SU-DHL-6 (cell line): ENCODE measurements around the gene SLC22A23.

Experiments used
- H2AFZ ChIP-seq: fragments of 200-600 bp; sonication (generic); 2 replicates; pipeline ENCODE4 v1.6.1; 2014; ENCODE audit warnings: low read depth, mild to moderate bottlenecking, moderate library complexity, mixed read lengths, antibody characterized with exemption, low read length; ENCODE audit not compliant: severe bottlenecking
- H3F3A ChIP-seq: fragments of 200-600 bp; shearing (Covaris generic); 2 replicates; pipeline ENCODE4 v1.6.0; 2016; ENCODE audit warnings: antibody characterized with exemption, mild to moderate bottlenecking; ENCODE audit not compliant: insufficient read depth
- H3K27ac ChIP-seq: fragments of 200-600 bp; sonication (generic); 2 replicates; pipeline ENCODE4 v1.5.1; 2016; ENCODE audit warnings: low read depth, mild to moderate bottlenecking, low read length, moderate library complexity, mixed read lengths
- H3K27me3 ChIP-seq: fragments of 200-600 bp; sonication (generic), shearing (Covaris generic); 2 replicates; pipeline ENCODE4 v1.6.0; 2014; ENCODE audit warnings: mild to moderate bottlenecking, low read length
- H3K36me3 ChIP-seq: fragments of 200-600 bp; sonication (generic); 2 replicates; pipeline ENCODE4 v1.6.1; 2014; ENCODE audit warnings: mild to moderate bottlenecking, low read length, mixed read lengths
- H3K4me2 ChIP-seq: fragments of 300-600, 200-600 bp; shearing (Covaris generic), sonication (generic); 2 replicates; pipeline ENCODE4 v1.6.0; 2014; ENCODE audit warnings: low read length, low read depth, mild to moderate bottlenecking; ENCODE audit not compliant: poor library complexity, severe bottlenecking
- H3K4me3 ChIP-seq: fragments of 200-600 bp; sonication (generic); 2 replicates; pipeline ENCODE4 v1.5.1; 2014; ENCODE audit warnings: antibody characterized with exemption, low read length, mild to moderate bottlenecking, mixed read lengths; ENCODE audit not compliant: insufficient read depth, poor library complexity, severe bottlenecking
- H3K79me2 ChIP-seq: fragments of 200-600 bp; sonication (generic); 2 replicates; pipeline ENCODE4 v1.6.1; 2014; ENCODE audit warnings: mild to moderate bottlenecking, low read length, moderate library complexity; ENCODE audit not compliant: insufficient read depth
- H3K9ac ChIP-seq: fragments of 200-600 bp; sonication (generic); 2 replicates; pipeline ENCODE4 v1.7.0; 2014; ENCODE audit warnings: mild to moderate bottlenecking, low read length
- H3K9me2 ChIP-seq: fragments of 200-600 bp; sonication (generic); replicated peaks from 2 replicates; pipeline ENCODE4 v1.6.1; 2014; ENCODE audit warnings: low read length; ENCODE audit not compliant: insufficient read depth
- H3K9me3 ChIP-seq: fragments of 200-600 bp; sonication (generic); 2 replicates; pipeline ENCODE4 v1.6.1; 2014; ENCODE audit warnings: low read length, mixed read lengths; ENCODE audit not compliant: insufficient read depth
- H4K20me1 ChIP-seq: fragments of 200-600 bp; sonication (generic); 2 replicates; pipeline ENCODE4 v1.6.1; 2014; ENCODE audit warnings: low read depth, mild to moderate bottlenecking, antibody characterized with exemption, low read length, moderate library complexity, mixed read lengths
- EZH2phosphoT487 ChIP-seq: fragments of 200-600 bp; sonication (generic), shearing (Covaris generic); conservative IDR thresholded peaks from 2 replicates; pipeline ENCODE4 v1.6.1; 2018; ENCODE audit warnings: mild to moderate bottlenecking, antibody characterized with exemption, low read length, moderate library complexity, mixed read lengths
- TF ChIP-seq, protein P1 (sequence below): fragments of 200-600 bp; sonication (generic); IDR thresholded peaks from one replicate; pipeline ENCODE4 v1.5.1; 2017; ENCODE audit warnings: antibody characterized with exemption, mild to moderate bottlenecking, low read length, moderate library complexity; ENCODE audit not compliant: insufficient read depth, poor library complexity, severe bottlenecking

SLC22A23 gene

DNA sequence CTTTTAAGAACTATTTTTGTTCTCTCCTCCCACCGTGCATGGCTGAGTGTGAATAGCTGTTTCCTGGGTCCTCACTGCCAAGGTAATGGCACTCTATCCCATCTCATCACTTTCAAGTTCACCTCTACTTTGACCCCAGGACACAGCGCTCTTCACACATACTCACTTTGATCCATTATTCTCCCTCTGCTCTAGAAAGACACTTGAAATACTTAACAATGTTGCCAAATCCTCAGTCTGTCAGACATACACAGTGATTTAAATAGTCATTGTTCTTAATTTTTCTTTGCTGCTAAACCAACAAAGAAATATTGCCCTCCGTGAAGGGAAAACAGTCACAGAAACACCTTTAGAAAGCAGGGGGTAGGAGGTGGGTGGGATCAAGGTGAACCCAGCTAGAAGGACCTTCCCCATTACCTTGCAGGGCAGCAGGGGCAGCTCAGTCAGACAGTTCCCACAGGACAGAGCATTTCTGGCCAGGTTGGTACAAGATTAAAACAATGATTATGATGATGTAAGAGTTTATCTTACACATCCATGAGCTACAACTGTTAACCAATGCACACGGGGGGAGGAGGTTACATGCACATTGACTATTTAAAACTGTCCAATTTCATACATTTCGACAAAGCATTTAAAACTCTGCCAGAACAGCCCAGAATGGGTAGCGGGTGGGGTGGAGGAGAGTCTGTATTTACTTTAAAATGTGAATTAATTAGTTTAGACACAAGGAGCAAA, 2.4 kb downstream of the SLC22A23 start:
- Histone ChIP-seq H3K4me2 (no peak overlapping the region), H3K27ac (no peak overlapping the region), H3K27me3 (no peaks in the 10 kb centered on the region)

DNA sequence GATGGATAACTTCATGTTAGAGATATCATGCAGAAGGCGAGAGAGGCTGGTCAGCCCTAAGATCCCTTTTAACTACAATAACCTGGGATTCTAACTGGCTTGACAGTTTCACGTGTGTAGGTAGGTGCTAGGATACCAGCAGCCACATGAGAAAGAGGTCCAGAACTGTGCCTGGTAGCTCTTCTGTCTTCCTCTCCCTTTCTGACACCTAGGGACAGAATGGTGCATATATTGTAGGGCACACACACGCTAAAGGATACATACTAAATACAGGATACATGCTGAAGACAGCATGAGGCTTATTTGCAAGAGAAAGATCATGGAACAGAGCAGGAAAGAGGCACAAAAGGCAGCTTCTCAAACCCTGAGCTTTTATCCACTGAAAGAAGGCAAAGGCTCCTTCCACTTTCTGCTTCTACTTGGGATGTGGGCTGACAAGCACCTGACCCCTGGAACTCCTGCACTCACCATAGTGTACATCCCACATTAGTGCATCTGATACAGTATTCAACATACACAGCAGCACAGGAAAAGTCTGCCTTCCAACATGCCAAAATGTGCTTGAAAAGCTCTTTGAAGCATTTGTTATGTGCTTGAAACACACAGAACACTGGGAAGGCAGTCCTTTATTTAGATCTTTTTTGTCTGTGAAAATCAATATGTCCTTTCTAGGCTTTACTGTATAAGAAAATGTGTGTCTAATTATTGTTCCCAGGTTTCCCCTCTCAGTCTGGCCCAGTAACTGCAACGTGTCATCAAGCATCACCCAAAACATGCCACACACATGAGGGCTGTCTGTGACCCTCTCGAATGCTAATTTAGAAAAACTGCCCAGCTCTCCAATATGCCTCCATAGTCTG, 3.2 kb downstream of the SLC22A23 start:
- H3K4me2 ChIP-seq: no peak overlapping the region
- no peaks in the 10 kb centered on the region for H3F3A ChIP-seq
- H3K36me3 ChIP-seq: no peaks in the 10 kb centered on the region
- no peaks in the 10 kb centered on the region for H3K9me2 ChIP-seq
- H3K4me3 ChIP-seq: no peak overlapping the region
- H3K9me3 ChIP-seq: no peaks in the 10 kb centered on the region
- TF ChIP-seq, protein P1, sequence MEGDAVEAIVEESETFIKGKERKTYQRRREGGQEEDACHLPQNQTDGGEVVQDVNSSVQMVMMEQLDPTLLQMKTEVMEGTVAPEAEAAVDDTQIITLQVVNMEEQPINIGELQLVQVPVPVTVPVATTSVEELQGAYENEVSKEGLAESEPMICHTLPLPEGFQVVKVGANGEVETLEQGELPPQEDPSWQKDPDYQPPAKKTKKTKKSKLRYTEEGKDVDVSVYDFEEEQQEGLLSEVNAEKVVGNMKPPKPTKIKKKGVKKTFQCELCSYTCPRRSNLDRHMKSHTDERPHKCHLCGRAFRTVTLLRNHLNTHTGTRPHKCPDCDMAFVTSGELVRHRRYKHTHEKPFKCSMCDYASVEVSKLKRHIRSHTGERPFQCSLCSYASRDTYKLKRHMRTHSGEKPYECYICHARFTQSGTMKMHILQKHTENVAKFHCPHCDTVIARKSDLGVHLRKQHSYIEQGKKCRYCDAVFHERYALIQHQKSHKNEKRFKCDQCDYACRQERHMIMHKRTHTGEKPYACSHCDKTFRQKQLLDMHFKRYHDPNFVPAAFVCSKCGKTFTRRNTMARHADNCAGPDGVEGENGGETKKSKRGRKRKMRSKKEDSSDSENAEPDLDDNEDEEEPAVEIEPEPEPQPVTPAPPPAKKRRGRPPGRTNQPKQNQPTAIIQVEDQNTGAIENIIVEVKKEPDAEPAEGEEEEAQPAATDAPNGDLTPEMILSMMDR: no peak
- no peak for TF ChIP-seq EZH2phosphoT487
- no peak overlapping the region for H3K9ac ChIP-seq
- no peaks in the 10 kb centered on the region for H3K27me3 ChIP-seq
- no peak overlapping the region for H3K27ac ChIP-seq
- no peak overlapping the region for H2AFZ ChIP-seq
- H3K79me2 ChIP-seq: no peaks in the 10 kb centered on the region
- no peaks in the 10 kb centered on the region for H4K20me1 ChIP-seq

More for the DNA sequence above, 2.4 kb downstream of the SLC22A23 start:
- no peak for TF ChIP-seq EZH2phosphoT487
- TF ChIP-seq, protein P1: no peak
- Histone ChIP-seq H3K36me3 (no peaks in the 10 kb centered on the region), H3K9me2 (no peaks in the 10 kb centered on the region), H3K79me2 (no peaks in the 10 kb centered on the region), H3K9me3 (no peaks in the 10 kb centered on the region), H3K9ac (no peak overlapping the region), H3K4me3 (no peak overlapping the region), H2AFZ (no peak overlapping the region), H4K20me1 (no peaks in the 10 kb centered on the region), H3F3A (no peaks in the 10 kb centered on the region)

DNA sequence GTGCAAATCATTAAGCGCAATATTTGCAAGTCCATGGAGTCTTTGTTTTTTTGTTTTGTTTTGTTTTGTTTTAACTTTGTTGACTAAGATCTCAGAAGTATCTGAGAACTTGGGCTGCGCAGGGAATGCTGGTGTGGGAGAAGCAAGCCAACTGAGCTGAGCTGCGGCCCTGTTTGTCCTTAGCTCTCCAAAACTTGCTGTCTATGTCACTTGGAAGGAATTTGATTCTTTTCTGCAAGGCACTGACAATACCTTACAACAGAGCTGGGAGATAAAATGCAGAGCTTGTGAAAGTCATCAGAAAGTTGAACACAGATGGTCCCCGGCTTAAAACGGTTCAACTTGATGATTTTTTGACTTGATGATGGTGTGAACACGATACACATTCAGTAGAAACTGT, 5.4 kb downstream of the SLC22A23 start:
- TF ChIP-seq, protein P1: no peak
- TF ChIP-seq EZH2phosphoT487: no peak
- Histone ChIP-seq H3K9me2 (no peaks in the 10 kb centered on the region), H2AFZ (no peak overlapping the region), H4K20me1 (no peaks in the 10 kb centered on the region), H3K36me3 (no peaks in the 10 kb centered on the region), H3F3A (no peaks in the 10 kb centered on the region), H3K79me2 (no peaks in the 10 kb centered on the region), H3K9ac (no peak overlapping the region), H3K27ac (no peak overlapping the region), H3K9me3 (no peaks in the 10 kb centered on the region), H3K4me2 (no peak overlapping the region), H3K4me3 (no peak overlapping the region), H3K27me3 (no peaks in the 10 kb centered on the region)
